ENCODE measurements around the gene VAV2. TPM values are rescaled to one million over a fixed set of nuclear protein-coding genes. Genes with fewer than 3 reads are reported as not detected.

Gene VAV2
- total and polyA plus RNA-seq, 4 donors: 4.9 to 26.4 (median 17.0) TPM

GRCh38 chr9:134030821-134031470, 38.8 kb upstream of the VAV2 start:
- no peak overlapping the region for H3K4me3 ChIP-seq (ENCODE audit: low read depth in 1 of 3, low read length in 3 of 3)
- no peak overlapping the region for H3K27ac ChIP-seq (ENCODE audit: low read depth in 1 of 2, low read length in 2 of 2)
- no peak for DNase-seq (ENCODE audit: low spot score)
- H3K9me3 ChIP-seq (ENCODE audit: control insufficient read depth in 4 of 4, low read length in 3 of 4): no peaks in the 10 kb centered on the region
- no peak overlapping the region for H3K9ac ChIP-seq (ENCODE audit: low read depth in 1 of 2, low read length in 2 of 2)
- WGBS: 93% methylated on average over 29 of the region's 29 CpGs
- peaks cover 11 to 18% (median 16%) of the 10 kb centered on the region in 4 donors for H3K4me1 ChIP-seq (ENCODE audit: control insufficient read depth in 4 of 4, insufficient read depth in 4 of 4, low read length in 3 of 4)
- no peak for TF ChIP-seq YY1 (IDR thresholded peaks at IDR 0.05)
- no peak for TF ChIP-seq HNF4A (conservative IDR thresholded peaks at IDR 0.05)
- no peak for TF ChIP-seq HNF4G (IDR thresholded peaks at IDR 0.05)
- TF ChIP-seq TAF1 (conservative IDR thresholded peaks at IDR 0.05): no peak
- TF ChIP-seq RAD21 (IDR thresholded peaks at IDR 0.05): no peak
- no peak for TF ChIP-seq RXRA (IDR thresholded peaks at IDR 0.05)
- TF ChIP-seq ZBTB33 (IDR thresholded peaks at IDR 0.05): no peak
- no peak for TF ChIP-seq JUND (IDR thresholded peaks at IDR 0.05)
- no peaks in the 10 kb centered on the region for H3K27me3 ChIP-seq (ENCODE audit: control insufficient read depth in 4 of 4, insufficient read depth in 4 of 4, low read length in 3 of 4)
- peaks cover 19 to 41% (median 29%) of the 10 kb centered on the region in 4 donors for H3K36me3 ChIP-seq (ENCODE audit: control insufficient read depth in 4 of 4, insufficient read depth in 3 of 4, low read depth in 1 of 4, low read length in 3 of 4)

- peaks cover 10 to 27% (median 17%) of the 10 kb centered on the region in 4 donors for H3K36me3 ChIP-seq (ENCODE audit: control insufficient read depth in 4 of 4, insufficient read depth in 3 of 4, low read depth in 1 of 4, low read length in 3 of 4)
- TF ChIP-seq MAX (IDR thresholded peaks at IDR 0.05): no peak
- no peak for TF ChIP-seq JUND (IDR thresholded peaks at IDR 0.05)
- TF ChIP-seq HNF4G (IDR thresholded peaks at IDR 0.05): no peak
- no peak for TF ChIP-seq REST (IDR thresholded peaks at IDR 0.05)
- no peak for TF ChIP-seq TAF1 (conservative IDR thresholded peaks at IDR 0.05)
- TF ChIP-seq NR2F2 (IDR thresholded peaks at IDR 0.05): no peak
- TF ChIP-seq FOXA1 (IDR thresholded peaks at IDR 0.05): no peak
These were observed 37.4 kb upstream of the VAV2 start for GRCh38 chr9:134029248-134030226.

More at GRCh38 chr9:134029248-134030226, 37.4 kb upstream of the VAV2 start:
- H3K27ac ChIP-seq (ENCODE audit: low read depth in 1 of 2, low read length in 2 of 2): peak overlapping the region in 1 of 2 donors; percentile 25
- no peaks in the 10 kb centered on the region for H3K27me3 ChIP-seq (ENCODE audit: control insufficient read depth in 4 of 4, insufficient read depth in 4 of 4, low read length in 3 of 4)
- no peak overlapping the region for H3K4me3 ChIP-seq (ENCODE audit: low read depth in 1 of 3, low read length in 3 of 3)
- no peak overlapping the region for H3K9ac ChIP-seq (ENCODE audit: low read depth in 1 of 2, low read length in 2 of 2)
- no peak for DNase-seq (ENCODE audit: low spot score)
- no peaks in the 10 kb centered on the region for H3K9me3 ChIP-seq (ENCODE audit: control insufficient read depth in 4 of 4, low read length in 3 of 4)
- WGBS: 88% methylated on average over 21 of the region's 21 CpGs
- peaks cover 11 to 22% (median 21%) of the 10 kb centered on the region in 4 donors for H3K4me1 ChIP-seq (ENCODE audit: control insufficient read depth in 4 of 4, insufficient read depth in 4 of 4, low read length in 3 of 4)
